GM19324 (cell line): ENCODE measurements around the gene ZNFX1.

Experiments used
- ATAC-seq: cut with Tn5 transposase; IDR thresholded peaks from one replicate; pipeline ENCODE4 v1.9.1; 2021; ENCODE audit warnings: mild to moderate bottlenecking, moderate library complexity; ENCODE audit not compliant: unreplicated experiment, low FRiP score

Gene ZNFX1

DNA sequence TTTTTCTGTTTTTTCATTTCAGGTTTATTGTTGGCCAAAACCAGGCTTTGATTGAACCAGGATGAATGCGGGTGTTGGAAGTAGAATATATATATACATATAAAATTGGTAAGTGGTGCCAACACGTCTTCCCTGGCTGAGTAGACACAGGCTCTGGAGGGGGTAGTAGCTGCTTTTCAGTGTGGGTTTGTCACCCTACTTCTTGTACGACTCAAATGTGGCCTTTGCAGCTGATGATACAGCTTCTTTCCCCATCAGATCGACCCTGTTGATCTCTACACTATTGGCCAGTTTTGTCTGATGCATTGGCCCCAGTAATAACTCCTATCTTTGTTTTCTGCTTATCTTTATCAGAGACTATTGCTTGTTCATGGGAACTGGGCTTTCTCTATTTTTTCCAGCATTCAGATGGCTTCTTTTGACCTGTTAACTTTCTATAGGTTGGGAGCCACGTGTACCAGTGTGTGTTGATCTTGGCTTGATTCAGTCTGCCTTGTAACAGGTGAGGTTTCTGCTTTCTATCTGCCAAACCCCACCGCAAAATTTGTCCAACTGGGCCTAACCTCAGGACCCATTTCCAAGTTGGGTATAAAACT is 2.7 kb upstream of the ZNFX1 start:
- ATAC-seq, result no peak

DNA sequence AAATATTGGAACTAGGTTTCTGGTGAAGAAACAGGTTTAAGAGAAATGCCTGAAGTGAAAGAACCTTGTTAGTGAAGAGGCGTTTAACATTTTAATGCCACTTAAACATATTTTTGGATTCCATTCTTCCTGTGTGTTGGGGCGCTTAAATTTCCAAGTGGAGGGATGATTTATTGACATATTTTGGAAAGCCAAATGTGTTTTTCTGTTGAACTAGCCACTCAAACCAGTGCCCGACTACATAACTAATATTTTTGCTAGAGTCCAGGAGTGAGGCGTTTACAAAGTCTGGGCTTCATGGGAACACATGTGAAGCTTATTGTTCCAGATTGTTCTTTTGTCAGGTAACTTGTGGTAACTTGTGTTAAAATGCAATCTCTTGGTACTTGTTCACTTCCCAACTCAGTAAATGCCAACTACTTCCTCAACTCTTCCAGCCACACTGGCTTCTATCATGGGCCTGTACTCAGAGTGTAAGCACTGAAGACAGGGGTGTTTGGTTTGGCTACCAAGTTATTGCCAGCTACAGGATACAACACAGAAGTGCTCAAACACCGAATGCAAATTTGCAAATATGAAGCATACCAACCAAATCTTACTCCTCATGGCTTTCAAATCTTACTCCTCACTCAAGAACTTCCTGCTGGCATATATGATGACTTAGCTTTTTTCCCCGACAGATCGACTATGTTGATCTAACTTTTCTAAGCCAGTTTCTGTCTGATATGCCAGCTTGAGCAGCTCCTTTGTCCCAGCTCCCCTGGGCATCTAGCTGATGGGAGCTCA is 2.0 kb upstream of the ZNFX1 start:
- ATAC-seq, result no peak

DNA sequence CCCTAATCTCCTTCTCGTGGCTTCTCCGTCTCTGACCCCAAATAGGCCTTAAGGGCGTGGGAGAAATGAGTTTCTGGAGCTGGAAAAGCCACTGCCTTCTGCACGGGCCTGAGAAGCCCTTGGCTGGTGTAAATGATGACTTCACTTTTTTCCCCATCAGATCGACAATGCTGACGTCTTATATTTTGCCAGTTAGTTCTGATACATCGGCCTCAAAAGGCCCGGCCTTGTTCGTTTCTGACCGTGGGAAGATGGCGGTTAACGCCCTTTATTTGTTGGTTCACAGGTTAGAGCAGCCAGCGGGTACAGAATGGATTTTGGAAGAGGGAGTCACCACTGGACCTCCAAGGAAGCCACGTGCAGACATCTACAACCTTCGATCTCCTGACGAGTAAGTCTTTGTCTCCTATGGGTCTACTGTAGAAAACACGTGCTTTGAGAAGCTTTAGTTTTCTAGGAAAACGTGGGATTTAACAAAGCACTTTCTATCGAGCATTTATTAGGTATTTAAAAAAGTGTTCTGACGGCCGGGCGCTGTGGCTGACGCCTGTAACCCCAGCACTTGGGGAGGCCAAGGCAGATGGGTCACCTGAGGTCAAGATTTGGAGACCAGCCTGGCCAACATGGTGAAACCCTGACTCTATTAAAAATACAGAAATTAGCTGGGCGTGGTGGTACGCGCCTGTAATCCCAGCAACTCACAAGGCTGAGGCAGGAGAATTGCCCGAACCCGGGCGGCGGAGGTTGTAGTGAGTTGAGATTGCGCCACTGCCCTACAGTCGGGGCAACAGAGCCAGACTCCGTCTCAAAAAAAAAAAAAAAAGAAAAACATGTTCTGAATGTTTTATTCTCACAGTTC is 1.2 kb upstream of the ZNFX1 start:
- ATAC-seq, result no peak

DNA sequence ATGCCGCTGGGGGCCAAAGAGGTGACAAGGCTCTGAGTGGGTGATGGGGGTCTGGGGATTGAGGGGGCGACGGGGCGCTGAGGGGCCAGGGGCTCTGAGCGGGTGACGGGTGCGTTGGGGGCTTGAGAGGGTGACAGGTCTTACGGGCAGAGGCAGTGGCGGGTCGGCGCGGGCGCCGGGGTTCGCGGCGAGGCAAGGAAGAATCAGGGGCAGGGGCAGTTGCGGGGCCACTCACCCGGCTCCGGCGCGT is 146 bp downstream of the ZNFX1 start:
- ATAC-seq, result no peak

DNA sequence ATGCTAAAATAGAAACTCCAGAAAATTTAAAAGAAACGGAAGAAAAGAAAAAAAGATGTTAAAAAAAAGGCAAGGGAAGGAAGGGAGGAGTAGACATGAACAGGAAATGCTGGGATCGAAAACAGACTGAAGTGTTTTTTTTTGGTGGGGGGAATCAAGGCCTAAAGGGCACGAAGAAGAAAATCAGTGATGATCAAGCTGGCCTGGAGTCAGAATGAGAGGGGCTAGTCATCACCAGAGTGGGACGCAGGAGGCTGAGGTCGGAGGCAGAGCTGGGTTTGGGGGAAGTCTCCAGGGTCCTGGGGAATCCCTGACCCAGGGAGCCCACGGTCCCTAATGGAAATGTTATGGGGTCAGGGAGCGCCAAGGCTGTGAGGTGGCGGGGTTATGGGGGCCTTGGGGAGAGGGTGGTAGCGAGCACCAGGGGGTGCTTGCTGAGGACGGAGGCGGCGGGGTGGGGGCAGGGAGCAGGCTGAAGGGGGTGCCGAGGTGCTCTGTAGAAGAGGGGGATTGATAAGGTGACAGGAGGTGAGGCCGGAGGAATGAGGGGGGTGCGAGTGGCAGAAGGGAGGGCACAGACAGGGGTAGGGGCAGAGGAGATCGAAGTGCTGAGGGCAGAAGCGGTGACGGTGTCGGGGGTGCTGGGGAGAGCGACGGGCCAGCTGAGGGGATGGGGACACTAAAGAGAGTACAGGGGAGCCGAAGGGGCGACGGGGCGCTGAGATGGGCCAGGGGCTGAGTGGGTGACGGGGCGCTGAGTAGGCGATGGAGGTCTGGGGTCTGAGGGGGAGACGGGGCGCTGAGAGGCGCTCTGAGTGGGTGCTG is 684 bp downstream of the ZNFX1 start:
- no peak for ATAC-seq

DNA sequence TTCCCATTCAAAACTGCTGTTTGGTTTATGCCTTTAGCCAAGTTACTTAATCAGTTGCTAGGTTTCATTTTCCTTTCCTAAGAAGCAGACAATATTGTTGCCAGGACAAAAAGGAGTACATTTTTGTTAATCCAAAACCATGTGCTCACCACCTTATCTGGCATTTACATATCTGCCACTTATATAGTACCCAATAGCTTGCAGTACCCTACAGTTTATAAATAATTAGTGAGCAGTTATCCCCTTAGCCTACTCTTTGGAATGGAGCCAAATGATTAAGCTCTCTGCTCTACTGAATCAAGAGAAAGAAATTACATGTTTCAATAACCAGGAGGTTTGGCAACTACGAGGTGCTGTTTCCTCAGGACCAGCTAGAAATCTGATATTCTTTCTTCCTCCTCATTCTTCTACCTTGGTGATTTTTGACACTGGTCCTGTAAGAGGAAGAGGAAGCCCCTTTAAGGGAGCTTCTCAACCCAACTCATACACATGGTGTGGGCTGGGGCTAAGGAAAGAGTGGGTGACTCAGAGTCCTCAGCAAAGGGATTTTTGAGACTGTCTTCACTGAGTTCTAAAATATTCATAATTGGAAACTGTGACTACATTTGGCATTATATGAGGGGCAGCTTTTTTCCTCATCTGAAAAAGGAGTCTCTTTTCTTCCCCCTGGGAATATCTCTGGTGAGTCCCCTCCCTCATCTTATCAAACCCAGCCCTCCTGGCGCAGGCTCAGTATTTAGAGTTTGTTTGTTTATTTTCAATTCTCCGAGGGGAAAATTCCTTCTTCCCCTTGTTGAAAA is 1.5 kb downstream of the ZNFX1 start:
- no peak for ATAC-seq

DNA sequence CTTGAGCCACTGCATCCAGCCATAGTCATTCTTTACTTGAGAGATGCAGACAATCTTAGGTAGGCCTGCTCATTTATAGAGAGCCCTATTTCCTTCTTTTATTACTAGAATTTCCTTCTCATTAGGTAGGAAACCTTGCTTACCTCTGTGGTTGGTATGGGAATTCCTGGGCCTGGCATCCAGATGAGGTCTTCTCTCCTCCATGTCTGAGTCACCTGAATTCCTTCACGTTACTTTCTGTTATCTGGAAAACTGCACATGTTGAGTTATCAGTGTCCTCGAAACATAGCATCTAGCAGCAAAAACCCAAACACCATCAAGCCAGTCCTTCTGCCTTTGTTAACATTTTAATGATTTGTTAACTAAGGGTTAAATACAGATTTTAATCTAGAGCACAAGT is 2.2 kb downstream of the ZNFX1 start:
- no peak for ATAC-seq

DNA sequence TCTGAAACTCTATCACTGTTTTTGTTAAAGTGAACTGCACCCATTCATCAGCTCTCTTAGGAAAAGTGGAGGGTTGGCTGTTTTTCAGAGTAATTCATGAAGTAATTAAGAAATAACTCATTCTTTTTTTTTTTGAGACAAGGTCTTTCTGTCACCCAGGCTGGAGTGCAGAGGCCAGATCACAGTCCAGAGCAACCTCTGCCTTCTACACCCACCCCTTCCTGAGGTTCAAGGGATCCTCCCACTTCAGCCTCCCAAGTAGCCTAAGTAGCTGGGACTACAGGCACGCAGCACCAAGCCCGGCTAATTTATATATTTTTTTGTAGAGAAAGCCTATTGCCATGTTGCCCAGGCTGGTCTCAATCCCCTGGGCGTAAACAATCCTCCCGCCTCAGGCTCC is 2.6 kb downstream of the ZNFX1 start:
- ATAC-seq, result no peak

DNA sequence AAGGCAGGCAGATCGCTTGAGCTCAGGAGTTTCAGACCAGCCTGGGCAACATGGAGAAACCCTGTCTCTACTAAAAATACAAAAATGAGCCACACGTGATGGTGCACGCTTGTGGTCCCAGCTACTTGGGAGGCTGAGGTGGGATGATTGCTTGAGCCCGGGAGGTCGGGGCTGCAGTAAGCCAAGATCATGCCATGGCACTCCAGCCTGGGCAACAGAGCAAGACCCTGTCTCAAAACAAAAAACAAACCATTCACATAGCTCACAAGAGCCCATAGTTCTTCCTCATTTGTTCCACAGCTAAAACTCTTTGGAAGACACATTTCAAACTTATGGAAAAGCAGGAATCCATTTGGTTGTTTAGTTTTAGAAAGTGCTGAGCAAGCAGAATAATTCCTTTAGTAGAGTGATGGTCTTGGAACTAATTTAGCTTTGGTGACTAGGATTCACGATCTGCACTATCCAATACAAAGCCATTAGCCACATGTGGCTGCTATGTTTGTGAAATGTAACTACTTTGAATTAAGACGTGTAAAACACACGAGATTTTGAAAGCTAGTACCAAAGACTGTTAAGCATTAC is 4.1 kb downstream of the ZNFX1 start:
- no peak for ATAC-seq

DNA sequence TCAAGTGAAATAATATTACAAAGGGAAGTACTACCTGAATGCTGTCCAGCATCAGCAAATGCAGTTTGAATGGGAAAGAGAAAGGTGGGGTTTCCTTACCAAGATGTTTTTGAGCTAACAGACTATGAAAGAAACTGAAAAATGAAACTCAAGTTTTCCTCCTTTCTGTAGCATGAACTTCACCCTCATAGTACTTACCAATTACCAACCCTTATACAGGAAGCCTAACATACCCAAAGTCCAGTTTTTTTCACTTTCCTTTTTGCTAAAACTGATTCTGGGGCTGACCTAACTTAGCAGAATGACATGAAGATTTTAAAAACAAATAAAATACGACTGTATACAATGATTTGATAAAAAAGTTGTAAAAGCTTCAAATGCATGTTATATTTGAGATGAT is 5.2 kb downstream of the ZNFX1 start:
- ATAC-seq, result peak; percentile 41

DNA sequence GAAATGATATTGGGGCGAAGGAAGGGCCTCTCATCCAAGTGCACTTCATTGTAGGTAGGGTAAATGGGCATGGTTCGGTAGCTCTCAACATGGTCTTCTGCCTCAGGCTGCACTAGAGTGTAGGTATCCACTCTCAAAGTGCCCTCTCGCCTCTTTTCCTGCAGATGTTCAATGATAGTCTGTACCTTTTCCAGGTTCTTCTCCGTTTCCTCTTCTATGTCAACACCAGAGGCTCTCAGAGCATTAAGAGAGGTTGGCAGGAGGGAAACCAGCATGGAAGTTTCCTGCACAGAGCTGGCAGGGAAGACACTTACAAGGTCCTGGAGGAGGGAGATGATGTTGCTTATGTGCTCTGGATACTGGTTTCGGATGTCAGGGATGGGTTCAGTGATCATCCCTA is 7.1 kb downstream of the ZNFX1 start:
- no peak for ATAC-seq

DNA sequence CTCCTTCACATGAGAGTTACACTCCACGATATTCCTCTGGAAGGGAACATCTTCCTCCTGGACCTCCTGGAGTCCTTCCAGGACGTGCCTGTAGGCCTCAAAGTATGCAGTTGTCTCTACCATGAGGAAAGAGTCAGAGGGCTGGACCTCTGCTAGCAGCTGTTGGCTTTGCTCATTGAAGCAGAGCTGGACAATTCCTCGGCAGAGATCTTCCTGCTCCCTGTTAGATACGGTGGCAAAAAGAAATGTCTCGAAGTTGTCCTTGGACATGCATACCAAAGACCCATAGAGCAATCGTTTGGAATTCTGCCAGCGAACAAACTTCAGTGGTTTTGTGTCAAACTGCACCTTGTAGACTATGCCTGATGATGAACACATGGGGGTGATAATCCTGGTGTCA is 7.7 kb downstream of the ZNFX1 start:
- no peak for ATAC-seq

DNA sequence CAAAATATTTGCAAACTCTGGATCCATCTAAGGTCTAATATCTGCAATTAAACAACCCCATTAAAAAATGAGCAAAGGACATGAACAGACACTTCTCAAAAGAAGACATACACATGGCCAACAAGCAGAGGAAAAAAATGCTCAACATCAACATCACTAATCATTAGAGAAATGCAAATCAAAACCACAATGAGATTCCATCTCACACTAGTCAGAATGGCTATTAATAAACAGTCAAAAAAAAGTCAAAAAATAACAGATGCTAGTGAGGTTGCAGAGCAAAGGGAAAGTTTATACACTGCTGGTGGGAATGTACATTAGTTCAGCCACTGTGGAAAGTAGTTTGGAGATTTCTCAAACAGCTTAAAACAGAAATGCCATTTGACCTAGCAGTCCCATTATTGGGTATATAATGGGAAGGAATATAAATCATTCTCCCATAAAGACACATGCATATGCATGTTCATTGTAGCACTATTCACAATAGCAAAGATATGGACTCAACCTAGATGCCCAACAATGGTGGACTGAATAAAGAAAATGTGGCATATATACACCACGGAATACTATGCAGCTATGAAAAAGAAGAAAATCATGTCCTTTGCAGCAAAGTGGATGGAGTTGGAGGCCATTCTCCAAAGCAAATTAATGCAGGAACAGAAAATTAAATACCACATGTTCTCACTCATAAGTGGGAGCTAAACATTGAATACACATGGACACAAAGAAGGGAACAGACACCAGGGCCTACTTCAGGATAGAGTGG is 9.1 kb downstream of the ZNFX1 start:
- no peak for ATAC-seq

DNA sequence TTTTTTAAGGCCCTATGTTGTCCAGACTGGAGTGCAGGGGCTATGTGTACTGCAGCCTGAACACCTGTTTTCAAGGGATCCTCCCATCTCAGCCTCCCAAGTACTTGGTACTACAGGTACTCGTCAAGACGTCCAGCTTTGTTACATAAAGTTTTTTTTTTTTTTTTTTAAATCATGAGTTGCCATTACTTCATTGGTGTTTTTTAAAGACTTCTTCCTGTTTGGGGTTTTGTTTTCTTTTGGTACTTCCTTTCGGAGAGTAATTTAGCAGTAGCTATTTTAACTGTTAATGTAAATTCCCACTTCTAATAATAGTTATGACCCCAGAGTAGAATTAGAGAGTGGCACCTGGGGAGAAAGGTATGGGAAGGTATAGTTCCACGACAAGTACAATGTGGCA is 10.5 kb downstream of the ZNFX1 start:
- ATAC-seq, result no peak

DNA sequence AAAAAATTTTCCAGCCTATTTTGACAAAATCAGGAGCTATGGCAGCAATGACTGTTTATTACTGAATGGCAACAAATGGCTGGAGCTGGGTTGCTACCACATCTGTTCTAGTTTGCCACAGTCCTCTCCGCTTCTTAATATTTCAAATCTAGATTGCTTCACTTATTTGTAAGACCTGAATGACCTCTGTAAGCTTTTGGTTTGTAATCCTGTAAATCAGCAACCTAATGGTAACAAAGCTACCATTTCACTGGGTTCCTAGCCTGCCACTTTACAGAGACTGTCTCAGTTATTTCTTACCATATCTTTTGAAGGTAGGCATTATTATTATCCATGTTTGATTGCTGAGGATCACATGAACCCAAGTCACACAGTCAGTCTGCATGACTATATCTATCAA is 15.4 kb downstream of the ZNFX1 start:
- no peak for ATAC-seq

DNA sequence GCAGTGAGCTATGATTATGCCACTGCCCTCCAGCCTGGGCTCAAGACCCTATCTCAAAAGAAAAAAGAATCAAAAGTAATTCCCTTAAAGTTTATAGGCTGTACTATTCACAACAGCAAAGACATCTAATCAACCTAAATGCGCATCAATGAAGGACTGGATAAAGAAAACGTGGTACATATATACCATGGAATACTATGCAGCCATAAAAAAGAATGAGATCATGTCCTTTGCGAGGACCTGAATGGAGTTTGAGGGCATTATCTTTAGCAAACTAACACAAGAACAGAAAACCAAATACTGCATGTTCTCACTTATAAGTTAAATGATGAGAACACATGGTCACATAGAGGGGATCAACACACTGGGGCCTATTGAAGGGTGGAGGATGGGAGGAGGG is 16.7 kb downstream of the ZNFX1 start:
- ATAC-seq, result no peak

DNA sequence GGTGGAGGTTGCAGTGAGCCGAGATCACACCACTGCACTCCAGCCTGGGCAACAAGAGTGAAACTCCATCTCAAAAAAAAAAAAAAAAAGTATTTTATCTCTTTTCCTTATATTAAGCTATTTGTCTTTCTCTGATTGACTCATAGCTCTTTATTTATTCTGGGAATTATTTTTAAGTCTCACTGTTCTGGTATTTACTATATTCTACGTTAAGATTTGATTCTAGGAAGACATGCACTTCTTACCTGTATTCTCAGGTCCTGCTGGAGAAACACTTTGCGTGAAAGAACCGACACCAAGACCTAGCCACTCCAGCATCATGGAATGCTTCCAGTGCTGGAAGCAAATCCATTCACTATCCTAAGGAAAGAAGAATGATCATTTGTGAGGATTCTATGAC is 17.6 kb downstream of the ZNFX1 start:
- no peak for ATAC-seq

DNA sequence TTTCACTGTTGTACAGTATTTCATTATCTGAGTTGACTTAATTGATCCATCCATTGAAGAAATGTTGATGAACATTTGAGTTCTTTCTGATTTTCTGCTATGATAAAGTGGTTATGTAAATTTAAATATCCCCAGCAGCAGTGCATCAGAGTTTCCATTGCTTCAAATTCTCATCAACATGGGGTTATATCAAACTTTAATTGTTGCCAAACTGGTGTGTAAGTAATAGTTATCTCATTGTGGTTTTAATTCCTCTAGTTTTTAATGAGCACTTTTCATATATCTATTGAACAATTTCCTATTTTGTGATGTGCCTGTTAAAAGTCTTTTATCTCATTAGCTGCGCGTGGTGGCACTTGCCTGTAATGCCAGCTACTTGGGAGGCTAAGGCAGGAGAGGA is 18.1 kb downstream of the ZNFX1 start:
- no peak for ATAC-seq

DNA sequence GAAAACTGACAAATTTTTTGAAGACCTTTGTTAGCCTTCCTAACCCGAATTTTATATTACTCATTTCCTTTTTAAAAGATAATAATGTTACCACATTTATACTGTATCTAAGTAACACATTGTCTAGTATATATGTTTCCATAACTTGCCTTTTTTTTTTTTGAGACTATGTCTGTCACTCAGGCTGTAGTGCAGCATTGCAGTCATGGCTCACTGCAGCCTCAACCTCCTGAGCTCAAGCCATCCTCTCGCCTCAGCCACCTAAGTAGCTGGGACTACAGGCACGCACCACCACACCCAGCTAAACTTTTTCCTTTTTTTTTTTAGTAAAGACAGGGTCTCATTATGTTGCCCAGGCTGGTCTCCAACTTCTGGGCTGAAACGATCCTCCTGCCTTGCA is 18.6 kb downstream of the ZNFX1 start:
- no peak for ATAC-seq
